ENCODE data around the gene NAV2. TPM values are rescaled to one million over a fixed set of nuclear protein-coding genes. Genes with fewer than 3 reads are reported as not detected.
A peak's percentile ranks its signal among the peaks of the same experiment; 100 is the strongest.

The NAV2 gene
- total RNA-seq, 2 experiments from 2014 or later = 0.23 to 0.71 TPM

DNA sequence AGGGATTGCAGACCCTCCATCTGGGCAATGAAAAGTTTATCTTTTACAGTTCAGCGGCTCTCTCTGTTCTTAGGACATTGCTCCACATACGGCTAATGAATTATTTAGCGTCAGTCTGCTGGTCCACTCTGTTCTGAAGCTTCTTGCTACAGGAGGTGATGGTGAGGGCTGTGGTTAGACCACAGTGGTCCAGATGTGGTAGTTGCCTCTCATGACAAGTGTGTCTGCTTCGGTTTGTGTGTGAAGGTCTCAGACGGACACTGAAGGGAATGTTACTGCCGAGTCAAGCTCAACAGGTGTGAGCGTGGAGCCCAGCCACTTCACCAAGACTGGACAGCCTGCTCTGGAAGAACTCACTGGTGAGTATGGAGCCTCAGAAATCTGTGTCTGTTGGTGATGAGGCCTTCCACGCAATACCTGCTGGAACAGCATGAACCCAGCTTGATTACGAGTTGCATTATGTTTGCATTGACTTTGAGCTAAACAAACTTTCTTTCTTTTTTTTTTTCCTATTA, 226.8 kb downstream of the NAV2 start:
- peaks cover 8% of the 10 kb centered on the region for H3K27me3 Mint-ChIP-seq (ENCODE audit: low read depth)
- H3K27ac Mint-ChIP-seq = no peak overlapping the region
- H3K4me1 Mint-ChIP-seq (ENCODE audit: low read depth) = peaks cover 3% of the 10 kb centered on the region
- ChIA-PET CTCF (interaction anchor here (0.7 to 1.4 kb wide), 3 partner anchors 11 to 193 kb away, joined by 3 to 4 read pairs (median 3); no protein-coding TSS in a partner anchor), POLR2A (no interaction called here)
- no peak for ATAC-seq
- DNase-seq = no peak
- H3K36me3 Mint-ChIP-seq (ENCODE audit: low read depth) = no peaks in the 10 kb centered on the region
- H3K4me3 Mint-ChIP-seq = no peak overlapping the region
- no peaks in the 10 kb centered on the region for H3K9me3 Mint-ChIP-seq (ENCODE audit: insufficient read depth)

DNA sequence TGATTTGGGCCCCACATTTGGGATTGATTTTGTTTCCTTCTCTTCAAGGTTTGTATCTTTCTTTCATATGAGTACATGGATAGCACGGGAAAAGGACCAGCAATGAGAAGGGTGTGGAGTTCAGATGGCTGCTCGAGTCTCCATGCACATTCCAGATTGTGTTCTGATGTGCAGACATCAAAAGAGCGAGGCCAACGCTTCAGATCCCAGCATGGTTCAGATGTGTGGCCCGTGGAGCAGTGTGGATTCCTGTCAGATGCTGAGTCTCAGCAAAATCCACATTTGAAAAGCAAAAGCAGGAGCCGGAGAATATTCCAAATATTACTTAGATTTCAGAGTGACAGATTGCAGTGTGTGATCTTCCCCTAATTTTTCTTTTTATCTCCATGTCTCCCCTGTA, 228.2 kb downstream of the NAV2 start:
- CTCF ChIA-PET = interaction anchor here (1.0 to 1.4 kb wide), 2 partner anchors 15 to 23 kb away, joined by 4 read pairs; no protein-coding TSS in a partner anchor
- Mint-ChIP-seq H3K9me3 (ENCODE audit: insufficient read depth) (no peaks in the 10 kb centered on the region), H3K36me3 (ENCODE audit: low read depth) (no peaks in the 10 kb centered on the region), H3K27ac (no peak overlapping the region), H3K4me1 (ENCODE audit: low read depth) (peaks cover 3% of the 10 kb centered on the region), H3K27me3 (ENCODE audit: low read depth) (peaks cover 11% of the 10 kb centered on the region), H3K4me3 (no peak overlapping the region)
- DNase-seq = no peak
- no peak for ATAC-seq
- POLR2A ChIA-PET = no interaction called here

DNA sequence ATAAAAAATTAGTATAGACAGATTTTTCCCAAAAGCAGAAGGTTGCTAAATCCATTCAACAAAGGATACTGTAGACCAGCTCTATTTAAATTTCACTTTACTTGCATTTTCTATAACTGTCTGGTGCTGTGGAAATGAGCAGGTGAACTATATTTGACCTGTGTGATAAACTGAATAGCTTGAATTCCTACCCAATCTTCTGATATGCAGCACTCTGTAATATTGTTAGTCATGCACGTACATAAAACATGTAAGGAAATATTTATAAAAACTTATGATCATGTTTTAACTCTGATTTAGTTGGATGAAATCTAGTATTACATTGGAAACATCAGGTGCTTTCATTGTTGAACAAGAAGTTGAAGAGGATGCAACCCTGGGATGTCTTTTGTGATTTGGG, 234.0 kb downstream of the NAV2 start:
- Mint-ChIP-seq H3K4me1 (ENCODE audit: low read depth) (peaks cover 4% of the 10 kb centered on the region), H3K9me3 (ENCODE audit: insufficient read depth) (no peaks in the 10 kb centered on the region), H3K4me3 (no peak overlapping the region), H3K36me3 (ENCODE audit: low read depth) (no peaks in the 10 kb centered on the region), H3K27me3 (ENCODE audit: low read depth) (peaks cover 6% of the 10 kb centered on the region), H3K27ac (no peak overlapping the region)
- ChIA-PET POLR2A (no interaction called here), CTCF (no interaction called here)
- DNase-seq (no peak), ATAC-seq (no peak)

DNA sequence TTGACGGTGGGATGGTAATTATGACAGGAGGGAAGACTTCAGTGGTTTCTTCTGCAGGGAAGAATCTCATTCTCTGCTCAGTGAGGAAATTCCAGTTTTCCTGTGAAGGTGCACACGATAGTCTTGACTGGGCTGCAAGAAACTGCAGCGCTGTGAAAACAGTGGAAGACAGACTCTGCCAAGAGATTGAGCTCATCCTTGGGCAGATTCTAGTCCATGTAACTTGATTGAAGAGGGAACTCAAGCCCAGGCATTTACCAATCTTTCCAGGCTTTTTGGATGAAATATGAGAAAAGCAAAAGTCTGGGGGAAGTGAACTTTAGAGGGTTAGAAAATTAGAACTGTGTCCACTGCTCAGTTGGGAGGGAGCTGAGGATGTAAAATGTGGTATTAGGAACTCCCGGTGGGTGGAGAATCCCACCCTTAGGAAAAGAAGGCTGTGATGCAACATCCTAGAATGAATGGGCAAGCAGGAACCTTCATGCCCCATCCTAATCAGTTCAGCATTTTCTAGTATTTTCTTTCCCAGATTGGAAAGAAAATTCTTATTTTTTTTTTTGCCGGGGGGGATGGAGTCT, 235.0 kb downstream of the NAV2 start:
- no peaks in the 10 kb centered on the region for H3K36me3 Mint-ChIP-seq (ENCODE audit: low read depth)
- no peak for DNase-seq
- no peak overlapping the region for H3K4me3 Mint-ChIP-seq
- no peaks in the 10 kb centered on the region for H3K9me3 Mint-ChIP-seq (ENCODE audit: insufficient read depth)
- POLR2A ChIA-PET = no interaction called here
- H3K4me1 Mint-ChIP-seq (ENCODE audit: low read depth) = peaks cover 6% of the 10 kb centered on the region
- CTCF ChIA-PET = no interaction called here
- no peak overlapping the region for H3K27ac Mint-ChIP-seq
- no peak for ATAC-seq
- peaks cover 7% of the 10 kb centered on the region for H3K27me3 Mint-ChIP-seq (ENCODE audit: low read depth)

DNA sequence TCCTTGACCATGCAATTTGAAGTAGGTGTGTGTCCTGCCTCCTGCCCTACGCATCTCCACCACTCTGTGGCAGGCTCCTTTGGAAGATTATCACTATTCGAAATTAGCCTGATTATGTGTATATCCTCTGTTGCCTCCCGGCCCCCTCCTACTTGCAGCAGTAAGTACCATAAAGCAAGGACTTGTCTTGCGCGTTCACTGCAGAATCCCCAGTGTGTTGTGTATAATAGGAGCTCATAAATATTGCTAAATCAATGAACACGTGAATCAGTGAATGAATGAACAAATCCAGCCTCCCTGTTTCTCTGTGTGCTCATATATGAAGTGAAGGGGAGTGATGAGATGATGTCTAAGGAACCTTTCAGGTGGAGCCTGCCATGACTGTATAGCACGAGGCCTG, 237.0 kb downstream of the NAV2 start:
- CTCF ChIA-PET = interaction anchor here (1.1 to 2.3 kb wide), 3 partner anchors 11 to 184 kb away, joined by 3 to 10 read pairs (median 9); no protein-coding TSS in a partner anchor
- ATAC-seq = no peak
- POLR2A ChIA-PET = no interaction called here
- H3K36me3 Mint-ChIP-seq (ENCODE audit: low read depth) = no peaks in the 10 kb centered on the region
- H3K9me3 Mint-ChIP-seq (ENCODE audit: insufficient read depth) = no peaks in the 10 kb centered on the region
- no peak for DNase-seq
- no peak overlapping the region for H3K27ac Mint-ChIP-seq
- H3K4me3 Mint-ChIP-seq = no peak overlapping the region
- H3K27me3 Mint-ChIP-seq (ENCODE audit: low read depth) = peaks cover 18% of the 10 kb centered on the region
- peaks cover 6% of the 10 kb centered on the region for H3K4me1 Mint-ChIP-seq (ENCODE audit: low read depth)

DNA sequence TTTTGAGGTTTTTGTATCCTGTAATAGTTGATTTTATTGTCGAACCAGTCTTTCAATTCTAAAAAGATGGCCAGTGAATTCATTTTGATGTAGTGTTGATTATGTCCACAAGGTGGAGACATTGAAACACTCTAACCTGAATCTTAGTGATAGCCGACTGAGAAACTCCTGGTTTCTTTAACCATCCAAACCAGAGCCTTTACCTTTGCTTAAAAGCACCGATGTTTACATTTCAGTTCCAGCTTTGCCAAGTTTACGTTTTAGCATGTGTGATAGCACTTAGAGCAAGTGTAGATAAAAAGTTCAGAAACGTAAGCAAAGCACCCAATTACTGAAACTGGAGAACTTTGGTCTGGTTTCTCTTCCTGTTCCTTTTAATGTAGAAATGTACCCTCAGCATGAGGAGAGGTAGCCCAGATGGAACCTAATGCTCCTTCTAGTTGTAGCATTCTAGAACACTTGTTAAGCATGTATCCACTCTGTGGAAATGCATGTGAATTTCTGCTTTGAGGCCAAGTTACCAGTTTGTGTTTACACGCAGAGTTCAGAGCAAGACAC, 239.0 kb downstream of the NAV2 start:
- H3K36me3 Mint-ChIP-seq (ENCODE audit: low read depth) = no peaks in the 10 kb centered on the region
- DNase-seq (peak; percentile 22), ATAC-seq (peak; percentile 49)
- H3K4me1 Mint-ChIP-seq (ENCODE audit: low read depth) = peaks cover 6% of the 10 kb centered on the region
- no peaks in the 10 kb centered on the region for H3K9me3 Mint-ChIP-seq (ENCODE audit: insufficient read depth)
- ChIA-PET CTCF (interaction anchor here (0.6 to 2.5 kb wide), 14 partner anchors 10 to 1236 kb away, joined by 3 to 10 read pairs (median 4); no protein-coding TSS in a partner anchor), POLR2A (no interaction called here)
- no peak overlapping the region for H3K27ac Mint-ChIP-seq
- H3K27me3 Mint-ChIP-seq (ENCODE audit: low read depth) = peaks cover 17% of the 10 kb centered on the region
- H3K4me3 Mint-ChIP-seq = peak overlapping the region; percentile 27

DNA sequence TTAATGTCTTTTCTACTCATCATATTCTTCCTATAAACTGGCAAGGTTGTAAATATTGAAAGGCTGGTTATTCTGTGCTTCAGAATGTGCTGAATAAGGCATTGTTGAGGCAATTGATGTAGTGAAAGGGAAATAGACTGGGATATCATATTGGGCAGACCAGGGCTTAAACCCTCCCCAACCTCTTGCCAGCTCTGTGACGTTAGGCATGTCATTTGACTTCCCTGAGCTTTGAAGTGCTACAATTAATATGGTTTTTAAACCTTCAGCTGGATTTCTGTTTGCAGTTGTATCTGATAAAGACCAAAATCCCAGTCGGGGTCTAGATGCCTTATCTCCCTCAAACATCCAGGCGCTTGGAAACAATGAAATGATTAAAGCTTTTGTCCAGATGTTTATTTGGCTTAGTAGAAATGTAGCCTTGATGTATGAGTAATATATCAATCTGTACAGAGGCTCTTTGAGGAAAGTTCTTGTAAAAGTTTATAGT, 239.5 kb downstream of the NAV2 start:
- H3K36me3 Mint-ChIP-seq (ENCODE audit: low read depth) = no peaks in the 10 kb centered on the region

DNA sequence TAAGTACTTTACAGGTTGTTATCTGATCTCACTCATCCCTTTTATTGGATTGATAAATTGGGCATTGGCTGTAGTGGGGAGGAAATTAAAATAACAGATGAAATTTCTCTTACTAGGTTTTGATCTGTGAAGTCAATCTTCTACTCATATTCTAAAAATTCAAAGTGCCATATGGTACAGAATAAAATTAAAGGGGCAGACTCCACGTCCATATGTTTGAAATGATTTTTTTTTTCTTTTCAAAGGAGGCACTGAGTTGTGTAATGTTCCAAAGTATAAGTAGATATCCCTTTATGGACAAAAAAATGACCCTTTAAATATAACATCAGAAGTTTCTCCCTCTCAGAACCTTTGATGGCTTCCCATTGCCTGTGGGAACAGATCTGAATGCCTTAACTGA, 240.3 kb downstream of the NAV2 start:
- CTCF ChIA-PET = interaction anchor here (1.3 to 2.5 kb wide), 5 partner anchors 11 to 175 kb away, joined by 3 to 10 read pairs (median 4); no protein-coding TSS in a partner anchor
- H3K27ac Mint-ChIP-seq = no peak overlapping the region

More for the DNA sequence above, 239.5 kb downstream of the NAV2 start:
- no peaks in the 10 kb centered on the region for H3K9me3 Mint-ChIP-seq (ENCODE audit: insufficient read depth)
- H3K27ac Mint-ChIP-seq = no peak overlapping the region
- H3K4me3 Mint-ChIP-seq = no peak overlapping the region
- no peak for DNase-seq
- ChIA-PET CTCF (interaction anchor here (0.6 to 2.5 kb wide), 13 partner anchors 9 to 1236 kb away, joined by 3 to 10 read pairs (median 4); no protein-coding TSS in a partner anchor), POLR2A (no interaction called here)
- no peak for ATAC-seq
- peaks cover 6% of the 10 kb centered on the region for H3K4me1 Mint-ChIP-seq (ENCODE audit: low read depth)
- H3K27me3 Mint-ChIP-seq (ENCODE audit: low read depth) = peaks cover 17% of the 10 kb centered on the region

DNA sequence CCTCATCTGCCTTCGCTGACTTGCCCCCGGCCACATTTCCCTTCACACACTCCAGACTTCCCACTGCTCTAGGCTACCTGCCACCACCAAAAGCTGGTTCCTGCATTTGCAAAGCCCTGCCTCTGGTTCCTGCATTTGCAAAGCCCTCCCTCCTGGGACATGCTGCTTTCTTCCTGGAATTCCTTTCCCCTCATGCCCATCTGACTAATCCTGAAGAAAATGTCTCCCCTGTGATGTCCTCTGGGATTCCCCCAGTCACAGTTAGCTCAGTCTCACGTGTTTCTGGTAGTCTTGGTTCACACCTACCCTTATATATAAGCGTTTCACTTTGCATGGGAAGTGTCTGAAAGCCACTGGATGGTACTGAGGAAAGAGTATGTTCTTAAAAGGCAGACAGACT, 240.7 kb downstream of the NAV2 start:
- H3K36me3 Mint-ChIP-seq (ENCODE audit: low read depth) = no peaks in the 10 kb centered on the region
- no peak for DNase-seq
- no peak for ATAC-seq
- peaks cover 6% of the 10 kb centered on the region for H3K4me1 Mint-ChIP-seq (ENCODE audit: low read depth)
- H3K4me3 Mint-ChIP-seq = no peak overlapping the region
- ChIA-PET POLR2A (no interaction called here), CTCF (interaction anchor here (2.4 kb wide), 1 partner anchor 10 kb away, joined by 10 read pairs; no protein-coding TSS in a partner anchor)
- H3K27ac Mint-ChIP-seq = no peak overlapping the region
- no peaks in the 10 kb centered on the region for H3K9me3 Mint-ChIP-seq (ENCODE audit: insufficient read depth)
- H3K27me3 Mint-ChIP-seq (ENCODE audit: low read depth) = peaks cover 20% of the 10 kb centered on the region

More for the DNA sequence above, 240.3 kb downstream of the NAV2 start:
- no peak for DNase-seq
- H3K27me3 Mint-ChIP-seq (ENCODE audit: low read depth) = peaks cover 20% of the 10 kb centered on the region
- no peaks in the 10 kb centered on the region for H3K36me3 Mint-ChIP-seq (ENCODE audit: low read depth)
- H3K4me3 Mint-ChIP-seq = no peak overlapping the region
- H3K4me1 Mint-ChIP-seq (ENCODE audit: low read depth) = peaks cover 6% of the 10 kb centered on the region
- no peak for ATAC-seq
- H3K9me3 Mint-ChIP-seq (ENCODE audit: insufficient read depth) = no peaks in the 10 kb centered on the region
- POLR2A ChIA-PET = no interaction called here

DNA sequence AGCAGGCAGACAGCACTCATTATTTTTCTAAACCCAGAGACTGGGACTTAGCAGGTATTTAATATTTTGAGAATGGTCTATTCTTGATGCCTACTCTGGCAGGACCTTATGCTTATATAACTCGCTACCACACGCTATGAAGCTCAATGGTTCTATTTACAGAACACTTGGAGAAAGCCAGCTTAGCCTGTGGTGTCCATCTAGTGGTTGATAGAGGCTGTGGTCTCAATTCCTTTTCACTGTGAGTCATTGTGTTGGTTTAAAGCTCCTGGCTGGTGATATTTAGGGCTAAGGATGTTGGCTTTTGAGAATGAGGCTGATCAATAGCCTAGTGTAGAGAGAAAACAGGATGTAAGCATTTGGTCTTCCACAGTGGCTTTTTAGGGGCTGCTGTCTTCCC, 241.3 kb downstream of the NAV2 start:
- Mint-ChIP-seq H3K36me3 (ENCODE audit: low read depth) (no peaks in the 10 kb centered on the region), H3K4me1 (ENCODE audit: low read depth) (peaks cover 6% of the 10 kb centered on the region), H3K9me3 (ENCODE audit: insufficient read depth) (no peaks in the 10 kb centered on the region), H3K27ac (no peak overlapping the region), H3K4me3 (no peak overlapping the region), H3K27me3 (ENCODE audit: low read depth) (peaks cover 20% of the 10 kb centered on the region)
- no peak for DNase-seq
- ATAC-seq = no peak
- POLR2A ChIA-PET = no interaction called here
- CTCF ChIA-PET = interaction anchor here (2.4 kb wide), 1 partner anchor 10 kb away, joined by 10 read pairs; no protein-coding TSS in a partner anchor

DNA sequence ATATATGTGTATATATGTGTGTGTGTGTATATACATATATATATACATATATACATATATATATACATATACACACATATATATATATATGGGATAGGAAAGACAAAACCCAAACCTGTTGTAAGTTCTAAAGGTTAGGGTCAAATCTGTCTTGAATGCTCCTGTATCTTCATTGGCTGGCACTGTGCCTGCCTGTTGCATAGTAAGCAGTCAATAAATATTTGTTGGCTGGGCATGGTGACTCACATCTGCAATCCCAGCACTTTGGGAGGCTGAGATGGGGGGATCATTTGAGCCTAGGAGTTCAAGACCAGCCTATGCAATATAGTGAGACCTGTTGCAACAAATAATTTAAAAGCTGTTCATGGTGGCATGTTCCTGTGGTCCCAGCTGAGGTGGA, 242.3 kb downstream of the NAV2 start:
- DNase-seq (no peak), ATAC-seq (no peak)
- no peaks in the 10 kb centered on the region for H3K9me3 Mint-ChIP-seq (ENCODE audit: insufficient read depth)
- H3K27ac Mint-ChIP-seq = no peak overlapping the region
- no peak overlapping the region for H3K4me3 Mint-ChIP-seq
- no peaks in the 10 kb centered on the region for H3K36me3 Mint-ChIP-seq (ENCODE audit: low read depth)
- peaks cover 6% of the 10 kb centered on the region for H3K4me1 Mint-ChIP-seq (ENCODE audit: low read depth)
- H3K27me3 Mint-ChIP-seq (ENCODE audit: low read depth) = peaks cover 20% of the 10 kb centered on the region
- CTCF ChIA-PET = no interaction called here
- POLR2A ChIA-PET = no interaction called here

DNA sequence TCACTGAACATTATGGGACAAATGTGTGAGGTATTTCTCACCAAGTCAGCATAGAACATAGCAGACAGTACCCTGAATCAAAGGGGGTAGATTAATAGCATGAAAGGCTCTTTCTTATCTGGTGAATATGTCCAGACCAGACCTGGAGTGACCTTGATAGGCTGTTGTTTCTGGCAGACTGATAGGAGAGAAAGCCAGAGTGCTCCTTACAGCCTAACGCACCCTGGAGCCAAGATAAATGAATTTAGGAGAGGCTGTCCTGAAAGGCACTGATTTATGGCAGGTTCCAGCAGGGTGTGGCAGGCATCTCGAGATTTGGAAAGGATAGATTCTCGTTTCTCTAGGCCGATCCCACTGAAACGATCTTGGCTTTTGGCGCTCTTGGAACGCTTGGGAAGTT, 243.0 kb downstream of the NAV2 start:
- H3K36me3 Mint-ChIP-seq (ENCODE audit: low read depth) = no peaks in the 10 kb centered on the region
- ATAC-seq (no peak), DNase-seq (no peak)
- H3K27me3 Mint-ChIP-seq (ENCODE audit: low read depth) = peaks cover 20% of the 10 kb centered on the region
- H3K4me3 Mint-ChIP-seq = no peak overlapping the region
- peaks cover 6% of the 10 kb centered on the region for H3K4me1 Mint-ChIP-seq (ENCODE audit: low read depth)
- ChIA-PET POLR2A (no interaction called here), CTCF (no interaction called here)
- H3K9me3 Mint-ChIP-seq (ENCODE audit: insufficient read depth) = no peaks in the 10 kb centered on the region
- H3K27ac Mint-ChIP-seq = no peak overlapping the region
